HG02870 (cell line): ENCODE data around the gene FGF4.

Experiments used
- ATAC-seq: cut with Tn5 transposase; IDR thresholded peaks from one replicate; pipeline ENCODE4 v1.9.1; 2021; ENCODE audit warnings: mild to moderate bottlenecking, moderate library complexity; ENCODE audit not compliant: unreplicated experiment

FGF4 gene

DNA sequence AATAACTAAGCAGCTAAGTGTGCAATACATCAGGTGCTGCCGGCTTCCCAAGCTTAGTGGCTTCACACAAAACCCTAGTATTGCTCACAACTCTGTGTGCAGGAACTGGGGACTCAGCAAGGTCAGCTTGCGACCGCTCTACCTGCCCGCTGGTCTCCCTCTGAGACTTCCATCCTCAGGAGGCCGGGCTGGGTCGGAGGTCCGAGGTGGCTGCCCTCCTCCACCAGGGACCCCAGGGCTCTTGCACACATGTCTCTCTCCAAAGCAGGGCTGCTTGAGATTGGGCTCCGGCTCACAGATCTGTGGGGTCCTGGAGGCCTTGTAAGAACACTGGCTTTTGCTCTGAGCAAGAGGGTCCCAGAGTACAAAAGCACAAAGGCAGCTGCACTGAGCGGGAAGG, 45.9 kb downstream of the FGF4 start:
- no peak for ATAC-seq

GRCh38 chr11:69727266-69727665, 47.9 kb downstream of the FGF4 start:
- ATAC-seq, result no peak

- ATAC-seq, result no peak
Observed at GRCh38 chr11:69726481-69726880, 48.7 kb downstream of the FGF4 start.

DNA sequence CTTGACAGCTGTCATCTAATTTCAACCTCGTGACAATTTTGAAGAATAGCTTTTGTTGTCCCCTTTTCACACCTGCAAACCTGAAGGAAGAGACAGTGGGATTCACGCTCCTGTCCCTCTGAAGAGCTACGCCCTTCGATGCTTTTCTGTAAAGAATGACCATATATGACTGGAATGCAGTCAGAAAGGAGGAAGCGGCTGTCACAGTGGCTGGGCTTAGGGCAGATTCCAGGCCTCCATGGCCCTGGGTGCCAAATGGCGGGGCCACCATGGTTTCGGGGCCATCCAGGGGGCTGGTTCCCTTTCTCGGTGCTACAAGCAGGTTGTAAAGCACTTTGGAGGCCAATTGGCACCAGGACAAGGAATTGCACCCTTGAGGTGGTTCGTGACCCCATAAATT, 49.1 kb downstream of the FGF4 start:
- ATAC-seq, result no peak

DNA sequence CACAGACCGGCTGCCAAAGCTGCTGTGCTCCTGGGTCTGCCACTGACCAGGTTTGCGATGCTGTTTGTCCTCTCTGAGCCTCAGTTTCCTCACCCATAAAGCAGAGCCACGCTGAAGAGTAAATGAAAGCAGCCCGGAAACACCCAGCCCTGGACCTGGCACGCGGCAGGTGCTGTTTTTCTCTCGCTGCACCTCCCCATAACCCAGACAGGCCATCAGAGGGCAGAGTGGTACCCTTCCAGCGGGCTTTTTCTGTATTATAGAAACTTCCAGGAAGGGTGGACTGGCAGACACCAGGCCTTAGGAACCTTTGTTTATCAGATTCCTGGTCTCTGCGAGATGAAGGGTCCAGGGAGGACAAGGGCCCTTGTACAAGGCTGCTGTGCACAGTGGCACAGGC, 53.4 kb downstream of the FGF4 start:
- no peak for ATAC-seq

DNA sequence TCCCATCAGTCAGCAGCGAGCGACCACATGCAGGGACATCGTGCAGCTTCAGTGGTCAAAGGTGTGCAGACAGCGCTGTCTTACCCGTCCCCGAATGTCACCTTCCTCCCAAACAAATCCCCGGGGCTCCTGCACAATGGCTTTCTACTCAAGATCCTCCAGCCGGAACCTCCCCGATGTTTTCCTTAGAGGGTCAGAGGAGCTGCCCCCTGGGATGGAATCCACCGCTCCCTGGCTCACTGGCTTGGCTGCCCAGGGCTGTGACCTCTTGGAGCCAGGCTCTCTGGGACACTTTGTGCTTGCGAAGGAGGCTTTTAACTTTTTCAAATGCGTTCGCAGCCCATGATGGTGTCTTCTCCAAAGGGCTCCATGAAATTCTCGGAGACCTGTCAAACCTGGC, 54.0 kb downstream of the FGF4 start:
- ATAC-seq, result no peak
